Duodenal mucosa (tissue), 2 donors: ENCODE data around the gene COL27A1.
"Not testable (repeated sequence)": the region's sequence is repeated elsewhere in the genome, so short reads cannot be mapped to it uniquely, and the experiment has no call there.

Source experiments
- H3K27ac ChIP-seq: one replicate; pipeline ENCODE4 v1.7.0; 2013; ENCODE audit warnings: low read depth, low read length
- H3K27me3 ChIP-seq, 2 donors: one replicate each; pipeline ENCODE4 v1.7.0; 2013; ENCODE audit warnings: low read length in 2 of 2, control low read depth in 1 of 2; ENCODE audit not compliant: insufficient read depth in 2 of 2, control insufficient read depth in 1 of 2
- H3K36me3 ChIP-seq, 2 donors: one replicate each; pipeline ENCODE4 v1.7.0; 2013; ENCODE audit warnings: low read length in 2 of 2, control low read depth in 1 of 2; ENCODE audit not compliant: insufficient read depth in 2 of 2, control insufficient read depth in 1 of 2
- H3K4me1 ChIP-seq, 2 donors: one replicate each; pipeline ENCODE4 v1.7.0; 2013; ENCODE audit warnings: low read length in 2 of 2, control low read depth in 1 of 2; ENCODE audit not compliant: insufficient read depth in 2 of 2, control insufficient read depth in 1 of 2
- H3K4me3 ChIP-seq, 2 donors: one replicate each; pipeline ENCODE4 v1.7.0; 2013; ENCODE audit warnings: low read length in 2 of 2, low read depth in 1 of 2
- H3K9ac ChIP-seq, 2 donors: one replicate each; pipeline ENCODE4 v1.7.0; 2013; ENCODE audit warnings: low read length in 2 of 2, low read depth in 1 of 2
- H3K9me3 ChIP-seq, 2 donors: one replicate each; pipeline ENCODE4 v1.7.0; 2013; ENCODE audit warnings: low read length in 2 of 2, control low read depth in 1 of 2; ENCODE audit not compliant: control insufficient read depth in 1 of 2

The COL27A1 gene

GRCh38 chr9:114324965-114325364 is 169.6 kb downstream of the COL27A1 start:
- not testable (repeated sequence) for H3K9me3 ChIP-seq, H3K27me3 ChIP-seq, H3K4me3 ChIP-seq, H3K27ac ChIP-seq, H3K4me1 ChIP-seq, H3K36me3 ChIP-seq, H3K9ac ChIP-seq

- not testable (repeated sequence) for H3K4me1 ChIP-seq, H3K4me3 ChIP-seq, H3K36me3 ChIP-seq, H3K9me3 ChIP-seq, H3K9ac ChIP-seq, H3K27ac ChIP-seq, H3K27me3 ChIP-seq
Measured at GRCh38 chr9:114325684-114326254, 170.4 kb downstream of the COL27A1 start.

- no peak overlapping the region for H3K4me3 ChIP-seq
- no peaks in the 10 kb centered on the region for H3K36me3 ChIP-seq
- H3K9ac ChIP-seq: no peak overlapping the region
- no peaks in the 10 kb centered on the region for H3K9me3 ChIP-seq
- H3K27me3 ChIP-seq: no peaks in the 10 kb centered on the region
- H3K27ac ChIP-seq: no peak overlapping the region
- peaks cover 5 to 9% of the 10 kb centered on the region in 2 donors for H3K4me1 ChIP-seq
Measured at GRCh38 chr9:114327749-114328148, 172.4 kb downstream of the COL27A1 start.

GRCh38 chr9:114328357-114328820 is 173.1 kb downstream of the COL27A1 start:
- not testable (repeated sequence) for H3K9ac ChIP-seq, H3K27me3 ChIP-seq, H3K27ac ChIP-seq, H3K4me1 ChIP-seq, H3K36me3 ChIP-seq, H3K4me3 ChIP-seq, H3K9me3 ChIP-seq

GRCh38 chr9:114328937-114329624 is 173.7 kb downstream of the COL27A1 start:
- H3K36me3 ChIP-seq, H3K27ac ChIP-seq, H3K9me3 ChIP-seq, H3K9ac ChIP-seq, H3K4me1 ChIP-seq, H3K27me3 ChIP-seq, H3K4me3 ChIP-seq: not testable (repeated sequence)

GRCh38 chr9:114329625-114330022 is 174.3 kb downstream of the COL27A1 start, which contains the start of gene ORM2:
ORM2 (plus strand) TSS chr9:114329869; CDS start chr9:114329905, 36 bp downstream.
- H3K9me3 ChIP-seq, H3K9ac ChIP-seq, H3K4me3 ChIP-seq, H3K36me3 ChIP-seq, H3K27me3 ChIP-seq, H3K27ac ChIP-seq, H3K4me1 ChIP-seq: not testable (repeated sequence)

- no peak overlapping the region for H3K27ac ChIP-seq
- H3K9ac ChIP-seq: no peak overlapping the region
- no peak overlapping the region for H3K4me3 ChIP-seq
- H3K9me3 ChIP-seq: no peaks in the 10 kb centered on the region
- H3K36me3 ChIP-seq: peaks cover 0 to 9% of the 10 kb centered on the region in 2 donors
- no peaks in the 10 kb centered on the region for H3K27me3 ChIP-seq
- H3K4me1 ChIP-seq: peaks cover 5 to 9% of the 10 kb centered on the region in 2 donors
Measured at GRCh38 chr9:114330636-114331035, 175.3 kb downstream of the COL27A1 start.

- H3K4me3 ChIP-seq, H3K27ac ChIP-seq, H3K9ac ChIP-seq, H3K4me1 ChIP-seq, H3K9me3 ChIP-seq, H3K27me3 ChIP-seq: not testable (repeated sequence)
- peaks cover 0 to 15% of the 10 kb centered on the region in 2 donors for H3K36me3 ChIP-seq
Measured at GRCh38 chr9:114331229-114332195, 176.2 kb downstream of the COL27A1 start.

- peaks cover 0 to 25% of the 10 kb centered on the region in 2 donors for H3K36me3 ChIP-seq
- H3K9ac ChIP-seq, H3K27me3 ChIP-seq, H3K9me3 ChIP-seq, H3K27ac ChIP-seq, H3K4me1 ChIP-seq, H3K4me3 ChIP-seq: not testable (repeated sequence)
Measured at GRCh38 chr9:114332474-114333040, 177.2 kb downstream of the COL27A1 start.

- not testable (repeated sequence) for H3K9me3 ChIP-seq, H3K27ac ChIP-seq, H3K9ac ChIP-seq, H3K27me3 ChIP-seq, H3K4me3 ChIP-seq, H3K4me1 ChIP-seq
- H3K36me3 ChIP-seq: peaks cover 10 to 37% of the 10 kb centered on the region in 2 donors
Measured at GRCh38 chr9:114333718-114334117, 178.4 kb downstream of the COL27A1 start.
